Lung microvascular endothelial cell (primary cell): Measurements from ENCODE around the gene RASGRP3. TPM values are rescaled to one million over a fixed set of nuclear protein-coding genes. Genes with fewer than 3 reads are reported as not detected.
"Not testable (repeated sequence)": the region's sequence is repeated elsewhere in the genome, so short reads cannot be mapped to it uniquely, and the experiment has no call there.

ENCODE experiments used
- DNase-seq, 2 donors: peaks; one replicate each; pipeline versions ENCODE4 v3.0.0 to v3.0.0-alpha.2; 2010; ENCODE audit warnings: low read depth in 2 of 2
- total RNA-seq: library from RNA; depleted of rRNA; stranded (reverse); fragments of >200 nt; gene quantifications from 2 replicates; pipeline ENCODE4 v1.2.1, GENCODE V29; 2014

The RASGRP3 gene
- 138 and 180 TPM in 2 replicates for total RNA-seq

DNA sequence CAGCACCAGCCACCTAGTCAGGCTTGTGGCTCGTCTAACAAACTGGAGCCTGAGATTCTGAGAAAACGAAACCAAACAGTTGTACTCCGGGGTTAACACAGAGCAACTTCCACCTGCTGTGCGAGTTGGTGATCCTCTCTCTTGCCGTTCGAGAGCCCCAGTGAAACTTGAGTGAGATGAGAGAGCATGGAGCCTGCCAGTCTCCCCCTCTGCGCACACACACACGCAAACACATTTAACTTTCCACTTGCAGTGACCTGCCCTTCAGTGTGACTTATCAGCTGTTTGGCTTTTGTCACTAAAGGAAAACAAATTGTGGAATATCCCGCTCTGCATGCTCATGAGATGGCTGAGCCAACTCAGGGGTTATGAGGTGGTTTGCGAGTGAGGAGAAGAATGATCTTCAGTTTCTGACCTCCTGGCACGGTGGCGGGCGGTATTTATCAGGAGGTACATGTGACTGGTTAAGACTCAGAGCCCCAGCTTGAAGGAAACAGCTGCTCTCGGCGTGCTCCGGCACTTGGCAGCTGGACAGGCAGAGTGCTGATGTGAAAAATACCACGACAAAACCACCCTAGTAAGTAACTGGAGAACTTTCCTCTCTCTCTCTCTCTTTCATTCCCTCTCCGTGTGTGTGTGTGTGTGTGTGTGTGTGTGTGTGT lies at the start of gene RASGRP3:
RASGRP3 (plus strand) TSS at position 519 of the 662 bp plus-strand sequence. CDS start 38,488 bp downstream, outside the sequence.
- DNase-seq: peak; percentile 97 to 98

GRCh38 chr2:33426666-33427231 lies 49.7 kb upstream of the RASGRP3 start:
- DNase-seq: peak; percentile 73 to 80

DNA sequence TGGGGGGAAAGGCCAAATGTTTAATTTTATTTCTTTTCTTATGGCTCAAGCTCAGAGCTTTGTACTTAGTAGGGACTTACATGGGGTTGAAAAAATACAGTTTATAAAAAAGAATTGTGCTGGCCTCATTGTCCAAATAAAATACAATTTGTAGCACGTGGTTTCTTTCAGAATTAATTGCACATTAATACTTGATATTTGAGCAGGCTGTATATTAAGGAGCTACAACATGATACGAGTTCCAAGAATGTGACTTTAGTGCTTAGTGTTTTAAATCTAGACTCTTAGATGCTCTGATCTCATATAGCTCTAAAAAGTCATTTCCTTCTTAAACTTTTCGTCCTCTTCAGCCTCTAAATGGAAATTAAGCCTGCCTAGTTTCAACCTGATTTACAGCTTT lies 46.4 kb upstream of the RASGRP3 start:
- DNase-seq: no peak

- DNase-seq: no peak
Observed at GRCh38 chr2:33430856-33431255, 45.6 kb upstream of the RASGRP3 start.

GRCh38 chr2:33432871-33433270 lies 43.6 kb upstream of the RASGRP3 start:
- no peak for DNase-seq

DNA sequence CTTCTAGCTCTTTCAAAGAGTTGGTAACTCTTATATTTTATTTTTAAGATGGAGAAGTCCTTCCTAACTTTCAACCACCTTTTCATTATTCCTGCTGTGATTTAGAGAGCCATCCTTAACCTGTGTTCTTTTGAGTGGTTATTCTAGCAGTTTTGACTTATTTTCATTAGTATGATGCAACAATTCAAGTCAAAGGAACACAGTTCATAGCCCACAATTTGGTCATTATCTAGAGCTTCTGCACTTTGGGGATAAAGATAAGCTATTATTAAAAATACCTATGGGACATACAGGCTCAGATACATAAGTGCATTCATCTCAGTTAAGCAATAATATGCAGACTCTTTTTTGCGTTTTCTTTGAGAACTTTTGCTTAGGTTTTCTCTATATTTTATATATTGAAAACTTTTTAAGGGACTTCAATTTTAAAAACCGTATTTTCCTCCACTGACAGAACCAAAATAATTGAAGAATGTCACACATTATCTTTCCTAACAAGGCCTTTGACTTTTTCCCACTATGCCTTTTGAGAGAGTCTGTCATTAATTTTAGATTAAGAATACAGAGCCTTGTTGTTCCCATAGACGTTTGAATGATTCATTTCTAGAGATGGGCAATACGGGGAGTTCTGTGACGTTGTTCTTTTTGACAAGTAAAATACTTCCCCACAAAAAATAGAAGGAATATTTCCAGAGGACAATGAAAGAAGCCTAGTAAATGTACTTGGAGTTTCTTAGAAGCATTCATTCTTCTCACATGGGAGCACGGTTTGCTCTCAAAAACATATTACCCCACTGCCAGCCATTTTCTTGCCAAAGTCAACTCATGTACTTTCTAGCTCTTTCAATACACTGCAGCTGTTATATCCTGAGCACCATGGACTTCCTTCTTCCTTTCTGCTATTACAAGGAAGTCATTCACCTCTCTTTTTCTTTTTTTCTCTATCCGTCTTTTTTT lies 42.9 kb upstream of the RASGRP3 start:
- peak in 1 of 2 donors; percentile 47 for DNase-seq

- no peak for DNase-seq
Observed at GRCh38 chr2:33435518-33435917, 40.9 kb upstream of the RASGRP3 start.

DNA sequence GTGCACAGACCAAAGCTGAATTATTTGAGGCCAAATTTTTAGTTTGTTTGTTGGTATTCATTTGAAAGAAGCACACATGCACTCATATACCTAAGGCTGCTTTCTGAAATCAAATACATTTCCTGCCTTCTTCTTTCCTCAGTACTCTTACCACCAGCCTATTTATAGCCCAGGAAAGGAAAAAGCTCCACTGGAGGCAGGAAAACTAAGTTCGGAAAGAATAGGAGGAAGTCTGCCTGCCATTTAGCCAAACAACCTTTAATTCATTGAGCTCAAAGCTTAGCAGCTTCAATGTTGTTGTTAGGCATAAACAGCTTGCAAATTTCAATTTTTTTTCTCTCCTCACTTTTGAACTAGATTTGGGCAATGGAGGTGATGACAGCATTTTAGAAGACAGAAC lies 40.4 kb upstream of the RASGRP3 start:
- peak; percentile 85 to 87 for DNase-seq

GRCh38 chr2:33437297-33437696 lies 39.2 kb upstream of the RASGRP3 start:
- peak; percentile 57 to 89 for DNase-seq

GRCh38 chr2:33437815-33438214 lies 38.6 kb upstream of the RASGRP3 start:
- peak in 1 of 2 donors; percentile 20 for DNase-seq

DNA sequence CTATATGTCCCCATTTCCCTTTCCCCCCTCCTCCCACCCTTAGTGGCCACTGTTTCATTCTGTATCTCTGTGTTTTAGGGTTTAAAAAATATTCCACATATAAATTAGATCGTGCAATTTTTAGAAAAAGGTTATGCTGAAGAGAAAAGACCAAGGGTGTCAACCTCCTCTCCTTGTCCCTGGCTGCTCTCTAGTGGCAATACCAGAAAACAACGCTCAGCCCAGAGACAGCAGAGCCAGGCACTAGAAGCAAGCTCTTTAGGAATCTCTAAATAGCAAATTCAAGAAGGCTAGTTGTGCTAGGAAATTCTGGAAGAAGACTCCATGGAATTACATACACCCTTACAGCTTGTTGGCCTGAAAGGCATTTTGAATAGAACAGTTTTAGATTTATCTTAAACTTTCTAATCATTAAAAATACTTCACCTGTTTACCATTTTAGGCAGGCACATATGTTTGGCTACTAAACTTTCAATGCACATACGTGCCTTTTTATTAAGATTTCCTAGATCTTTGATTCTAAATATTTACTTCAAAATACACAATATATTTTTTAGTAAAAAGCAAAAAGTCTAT lies 35.1 kb upstream of the RASGRP3 start:
- peak; percentile 84 to 90 for DNase-seq

DNA sequence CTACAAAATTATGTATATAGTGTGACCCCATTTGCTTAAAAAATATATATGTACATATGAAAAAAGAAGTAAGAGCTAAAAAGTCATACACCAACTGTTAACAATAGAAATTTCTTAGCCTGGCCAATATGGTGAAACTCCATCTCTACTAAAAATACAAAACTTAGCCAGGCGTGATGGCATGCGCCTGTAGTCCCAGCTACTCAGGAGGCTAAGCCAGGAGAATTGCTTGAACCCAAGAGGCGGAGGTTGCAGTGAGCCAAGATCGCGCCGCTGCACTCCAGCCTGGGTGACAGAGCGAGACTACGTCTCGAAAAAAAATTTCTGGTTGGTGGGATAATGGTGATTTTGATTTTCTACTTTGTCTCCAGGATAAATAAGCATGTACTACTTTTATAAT lies 34.4 kb upstream of the RASGRP3 start:
- not testable (repeated sequence) for DNase-seq

DNA sequence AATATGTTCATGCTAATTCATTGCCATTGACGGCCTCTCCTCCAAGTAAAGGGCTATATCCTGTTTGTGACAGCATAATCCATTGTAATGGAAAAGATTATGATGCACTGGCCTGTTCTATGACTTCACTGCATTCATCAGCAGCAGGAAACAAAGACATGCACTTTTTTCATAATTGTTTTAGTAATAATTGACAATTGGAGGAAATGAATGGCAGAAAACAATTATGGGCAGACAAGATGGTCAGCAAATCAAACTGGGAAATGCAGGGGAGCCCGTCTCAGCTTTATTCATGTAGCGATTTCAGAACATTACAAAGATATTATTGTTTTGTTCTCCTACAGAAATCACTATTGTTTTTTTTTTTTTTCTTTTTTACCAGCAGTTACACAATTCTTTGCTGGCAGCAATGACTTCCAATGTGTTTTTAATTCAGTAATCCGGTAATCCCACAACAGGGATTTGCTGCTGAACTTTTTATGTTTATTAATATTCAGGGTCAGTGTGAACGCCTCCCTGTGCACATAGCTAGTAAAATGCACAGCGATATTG lies 33.8 kb upstream of the RASGRP3 start:
- peak; percentile 89 to 91 for DNase-seq

DNA sequence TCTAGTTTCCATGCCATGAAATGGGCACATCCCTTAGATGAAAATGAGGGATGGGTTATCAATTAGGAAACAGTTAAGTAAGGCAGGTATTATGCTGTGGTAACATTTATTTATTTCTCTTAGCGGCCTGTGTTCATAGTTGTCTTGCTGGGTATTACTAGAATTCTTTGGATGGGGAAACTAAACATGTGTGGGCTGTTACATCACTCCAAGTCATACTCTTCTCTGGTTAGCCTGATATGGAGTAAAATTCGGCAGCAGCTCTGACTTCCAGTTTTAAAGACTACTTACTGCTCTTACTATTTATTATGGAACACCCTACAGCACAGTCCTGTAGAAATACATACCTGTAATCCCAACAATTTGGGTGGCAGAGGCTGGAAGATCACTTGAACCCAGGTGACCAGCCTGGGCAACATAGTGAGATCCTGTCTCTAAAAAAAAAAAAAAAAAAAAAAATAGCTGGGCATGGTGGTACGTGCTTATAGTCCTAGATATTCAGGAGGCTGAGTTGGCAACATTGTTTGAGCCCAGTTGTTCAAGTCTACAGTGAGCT lies 33.1 kb upstream of the RASGRP3 start:
- DNase-seq: no peak

DNA sequence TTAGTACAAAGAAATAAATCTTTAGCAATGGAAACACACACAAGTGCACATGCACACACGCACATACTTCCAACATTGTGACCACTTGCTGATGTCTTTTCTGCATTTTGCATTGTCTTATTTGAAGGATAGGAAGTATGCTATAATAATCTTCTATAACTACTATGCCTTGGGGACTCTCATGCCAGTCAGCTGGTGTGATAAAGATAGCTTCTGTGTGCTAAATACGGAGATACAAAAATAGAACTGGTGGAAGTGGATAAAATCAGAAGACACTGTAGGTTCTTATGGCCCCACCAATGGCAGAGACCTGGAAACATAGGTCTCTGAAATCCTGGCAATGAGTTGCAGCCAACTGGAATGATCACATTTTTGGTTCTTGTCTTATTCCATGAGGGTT lies 31.5 kb upstream of the RASGRP3 start:
- no peak for DNase-seq

DNA sequence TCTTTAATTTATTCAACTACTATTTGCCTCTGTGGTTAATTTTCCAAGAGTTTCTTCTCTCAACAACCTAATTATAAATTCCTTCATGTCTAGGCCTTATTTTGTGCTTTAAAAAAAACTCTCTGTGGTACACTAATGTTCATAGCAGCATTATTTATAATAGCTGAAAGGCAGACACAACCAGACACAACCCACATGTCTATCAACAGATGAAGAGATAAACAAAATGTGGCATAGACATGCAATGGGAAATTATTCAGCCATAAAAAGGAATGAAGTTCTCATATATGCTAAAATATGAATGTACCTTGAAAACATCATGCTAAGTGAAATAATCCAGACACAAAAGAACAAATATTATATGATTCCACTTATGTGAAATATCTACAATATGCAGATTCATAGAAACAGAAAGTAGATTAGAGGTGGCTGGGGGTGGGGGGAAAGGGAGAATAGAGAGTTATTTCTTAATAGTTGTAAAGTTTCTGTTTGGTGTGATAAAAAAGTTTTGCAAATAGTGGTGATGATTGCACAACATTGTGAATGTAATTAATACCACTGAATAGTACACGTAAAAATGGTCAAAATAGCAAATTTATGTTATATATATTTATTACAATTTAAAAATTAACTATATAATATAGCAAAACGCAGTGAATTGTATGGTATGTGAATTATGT lies 28.1 kb upstream of the RASGRP3 start:
- no peak for DNase-seq

GRCh38 chr2:33451214-33451613 lies 25.2 kb upstream of the RASGRP3 start:
- DNase-seq: no peak

GRCh38 chr2:33451825-33452224 lies 24.6 kb upstream of the RASGRP3 start:
- DNase-seq: no peak

DNA sequence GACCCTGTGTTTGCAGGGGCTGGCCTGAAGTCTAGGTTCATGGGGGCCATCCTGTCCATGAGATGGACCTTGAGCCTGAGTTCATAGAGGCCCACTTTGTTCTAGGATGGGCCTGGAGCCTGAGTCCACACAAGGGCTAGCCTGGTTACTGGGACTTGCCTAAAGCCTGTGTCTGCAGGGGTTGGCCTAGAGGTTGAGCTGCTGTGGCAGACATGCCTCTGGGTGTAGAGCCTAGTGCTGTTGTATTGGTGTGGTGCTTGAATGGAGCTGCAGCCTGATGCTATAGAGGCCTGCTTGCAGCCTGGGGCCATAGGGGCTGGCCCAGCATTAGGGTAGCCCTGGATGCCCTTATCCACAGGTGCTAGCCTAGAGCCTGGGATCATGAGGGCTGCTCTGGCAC lies 23.9 kb upstream of the RASGRP3 start:
- DNase-seq: no peak

- DNase-seq: peak in 1 of 2 donors; percentile 31
Observed at GRCh38 chr2:33453905-33454479, 22.5 kb upstream of the RASGRP3 start.
